AG09319 (cell line): ENCODE results near the gene AAMP.
"Not testable (repeated sequence)": the region's sequence is repeated elsewhere in the genome, so short reads cannot be mapped to it uniquely, and the experiment has no call there.

Experiments
- DNase-seq: peaks from one replicate; pipeline ENCODE4 v3.0.0-alpha.2; 2010; ENCODE audit warnings: low read depth; ENCODE audit errors: extremely low read depth
- CTCF ChIP-seq: IDR thresholded peaks from 2 replicates; pipeline ENCODE4 v1.5.1; 2011; ENCODE audit warnings: low read depth, mild to moderate bottlenecking, inconsistent platforms, low read length, moderate library complexity

AAMP gene

GRCh38 chr2:218312267-218312756 is 42.4 kb upstream of the AAMP start:
- DNase-seq: no peak
- no peak for TF ChIP-seq CTCF

GRCh38 chr2:218311541-218312266 is 41.8 kb upstream of the AAMP start:
- DNase-seq: not testable (repeated sequence)

GRCh38 chr2:218310853-218311540 is 41.1 kb upstream of the AAMP start:
- no peak for TF ChIP-seq CTCF
- DNase-seq: no peak

GRCh38 chr2:218307415-218308090 is 37.6 kb upstream of the AAMP start:
- TF ChIP-seq CTCF: no peak
- DNase-seq: no peak

- TF ChIP-seq CTCF: no peak
- DNase-seq: no peak
Observed at GRCh38 chr2:218306184-218306920, 36.4 kb upstream of the AAMP start.

GRCh38 chr2:218305383-218305782 is 35.4 kb upstream of the AAMP start:
- no peak for TF ChIP-seq CTCF
- no peak for DNase-seq

- peak; percentile 92 for TF ChIP-seq CTCF
- DNase-seq: peak; percentile 54
Observed at GRCh38 chr2:218301176-218301819, 31.4 kb upstream of the AAMP start.
